HL-60 (cell line): Measurements from ENCODE around the gene FBH1.

Source experiments
- GABPA ChIP-seq: IDR thresholded peaks from 2 replicates; pipeline ENCODE4 v1.6.1; 2012; ENCODE audit warnings: low read depth
- POLR2AphosphoS5 ChIP-seq: IDR thresholded peaks from 2 replicates; pipeline ENCODE4 v1.6.1; 2012; ENCODE audit warnings: low read depth
- SPI1 ChIP-seq: IDR thresholded peaks from 2 replicates; pipeline ENCODE4 v1.6.1; 2012; ENCODE audit warnings: low read depth, mild to moderate bottlenecking, borderline replicate concordance
- TF ChIP-seq, protein P1 (sequence below): IDR thresholded peaks from one replicate; pipeline ENCODE4 v1.5.1; 2011; ENCODE audit warnings: low read length, control low read depth, inconsistent platforms; ENCODE audit not compliant: insufficient read depth
- TF ChIP-seq, protein P2 (sequence below): IDR thresholded peaks from 2 replicates; pipeline ENCODE4 v1.6.1; 2012; ENCODE audit warnings: low read depth; ENCODE audit not compliant: insufficient replicate concordance

GRCh38 chr10:5945561-5946418 lies 55.7 kb downstream of the FBH1 start:
- TF ChIP-seq, protein P1, sequence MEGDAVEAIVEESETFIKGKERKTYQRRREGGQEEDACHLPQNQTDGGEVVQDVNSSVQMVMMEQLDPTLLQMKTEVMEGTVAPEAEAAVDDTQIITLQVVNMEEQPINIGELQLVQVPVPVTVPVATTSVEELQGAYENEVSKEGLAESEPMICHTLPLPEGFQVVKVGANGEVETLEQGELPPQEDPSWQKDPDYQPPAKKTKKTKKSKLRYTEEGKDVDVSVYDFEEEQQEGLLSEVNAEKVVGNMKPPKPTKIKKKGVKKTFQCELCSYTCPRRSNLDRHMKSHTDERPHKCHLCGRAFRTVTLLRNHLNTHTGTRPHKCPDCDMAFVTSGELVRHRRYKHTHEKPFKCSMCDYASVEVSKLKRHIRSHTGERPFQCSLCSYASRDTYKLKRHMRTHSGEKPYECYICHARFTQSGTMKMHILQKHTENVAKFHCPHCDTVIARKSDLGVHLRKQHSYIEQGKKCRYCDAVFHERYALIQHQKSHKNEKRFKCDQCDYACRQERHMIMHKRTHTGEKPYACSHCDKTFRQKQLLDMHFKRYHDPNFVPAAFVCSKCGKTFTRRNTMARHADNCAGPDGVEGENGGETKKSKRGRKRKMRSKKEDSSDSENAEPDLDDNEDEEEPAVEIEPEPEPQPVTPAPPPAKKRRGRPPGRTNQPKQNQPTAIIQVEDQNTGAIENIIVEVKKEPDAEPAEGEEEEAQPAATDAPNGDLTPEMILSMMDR, result no peak
- TF ChIP-seq POLR2AphosphoS5, result no peak
- TF ChIP-seq SPI1, result no peak
- TF ChIP-seq, protein P2, sequence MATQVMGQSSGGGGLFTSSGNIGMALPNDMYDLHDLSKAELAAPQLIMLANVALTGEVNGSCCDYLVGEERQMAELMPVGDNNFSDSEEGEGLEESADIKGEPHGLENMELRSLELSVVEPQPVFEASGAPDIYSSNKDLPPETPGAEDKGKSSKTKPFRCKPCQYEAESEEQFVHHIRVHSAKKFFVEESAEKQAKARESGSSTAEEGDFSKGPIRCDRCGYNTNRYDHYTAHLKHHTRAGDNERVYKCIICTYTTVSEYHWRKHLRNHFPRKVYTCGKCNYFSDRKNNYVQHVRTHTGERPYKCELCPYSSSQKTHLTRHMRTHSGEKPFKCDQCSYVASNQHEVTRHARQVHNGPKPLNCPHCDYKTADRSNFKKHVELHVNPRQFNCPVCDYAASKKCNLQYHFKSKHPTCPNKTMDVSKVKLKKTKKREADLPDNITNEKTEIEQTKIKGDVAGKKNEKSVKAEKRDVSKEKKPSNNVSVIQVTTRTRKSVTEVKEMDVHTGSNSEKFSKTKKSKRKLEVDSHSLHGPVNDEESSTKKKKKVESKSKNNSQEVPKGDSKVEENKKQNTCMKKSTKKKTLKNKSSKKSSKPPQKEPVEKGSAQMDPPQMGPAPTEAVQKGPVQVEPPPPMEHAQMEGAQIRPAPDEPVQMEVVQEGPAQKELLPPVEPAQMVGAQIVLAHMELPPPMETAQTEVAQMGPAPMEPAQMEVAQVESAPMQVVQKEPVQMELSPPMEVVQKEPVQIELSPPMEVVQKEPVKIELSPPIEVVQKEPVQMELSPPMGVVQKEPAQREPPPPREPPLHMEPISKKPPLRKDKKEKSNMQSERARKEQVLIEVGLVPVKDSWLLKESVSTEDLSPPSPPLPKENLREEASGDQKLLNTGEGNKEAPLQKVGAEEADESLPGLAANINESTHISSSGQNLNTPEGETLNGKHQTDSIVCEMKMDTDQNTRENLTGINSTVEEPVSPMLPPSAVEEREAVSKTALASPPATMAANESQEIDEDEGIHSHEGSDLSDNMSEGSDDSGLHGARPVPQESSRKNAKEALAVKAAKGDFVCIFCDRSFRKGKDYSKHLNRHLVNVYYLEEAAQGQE, result no peak
- no peak for TF ChIP-seq GABPA
